Measurements from ENCODE around the gene IRF2BP2. TPM values are rescaled to one million over a fixed set of nuclear protein-coding genes. Genes with fewer than 3 reads are reported as not detected.

The IRF2BP2 gene
- total RNA-seq, 2 experiments from 2014 or later, result 116 to 118 TPM

DNA sequence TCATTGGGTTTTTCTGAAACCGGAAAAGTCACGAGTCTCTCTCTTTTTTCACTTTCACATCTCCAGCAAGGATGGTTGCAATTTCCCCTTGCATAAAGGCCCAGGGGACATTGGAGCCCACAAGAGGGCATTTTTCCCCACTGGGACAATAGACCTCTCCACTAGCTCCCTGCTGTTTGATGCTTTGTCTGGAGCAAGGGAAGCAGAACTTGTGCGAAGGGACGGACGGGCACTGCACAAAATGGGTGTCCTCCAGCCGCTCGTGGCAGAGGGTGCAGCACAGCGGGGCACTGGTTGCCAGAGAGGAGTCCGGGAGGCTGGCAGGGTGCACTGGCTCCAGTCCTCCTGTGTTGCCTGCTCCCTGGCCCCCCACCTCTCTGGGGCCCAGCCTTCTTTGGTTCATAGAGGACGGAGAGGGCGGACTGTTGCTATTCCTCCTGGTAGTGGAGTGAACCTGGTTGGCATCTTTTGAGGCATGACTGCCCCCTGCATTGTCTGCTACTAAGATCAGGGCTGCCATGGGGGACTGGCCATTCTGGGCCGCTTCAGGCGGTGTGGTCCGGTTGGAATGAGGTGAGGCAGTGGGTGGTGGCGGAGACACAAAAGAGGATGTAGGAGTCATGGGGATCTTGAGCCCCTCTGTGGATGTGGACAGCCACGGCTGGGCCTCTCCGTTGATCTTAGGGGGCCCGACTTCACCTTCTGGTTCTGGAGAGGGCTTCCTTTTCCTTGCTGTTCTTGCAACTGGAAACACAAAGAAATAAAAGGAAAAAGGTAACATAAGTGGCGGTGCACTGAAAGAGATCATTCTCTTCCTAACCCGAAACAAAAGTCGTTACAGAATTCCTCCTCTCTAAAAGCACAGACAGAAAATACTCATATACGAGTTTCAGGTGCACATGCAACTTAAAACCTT, 2.6 kb downstream of the IRF2BP2 start:
- peaks cover 49% of the 10 kb centered on the region for H3K4me1 Mint-ChIP-seq
- peak overlapping the region; percentile 98 for H3K27ac Mint-ChIP-seq
- no peaks in the 10 kb centered on the region for H3K9me3 Mint-ChIP-seq
- POLR2A ChIA-PET, result interaction anchor here (1.0 to 7.1 kb wide), 5 partner anchors 106 to 404 kb away, joined by 3 to 188 read pairs (median 3); no protein-coding TSS in a partner anchor
- peak; percentile 57 for DNase-seq
- H3K4me3 Mint-ChIP-seq, result peak overlapping the region; percentile 95
- H3K27me3 Mint-ChIP-seq, result no peaks in the 10 kb centered on the region
- ATAC-seq (ENCODE audit: low read depth), result no peak
- peaks cover 41% of the 10 kb centered on the region for H3K36me3 Mint-ChIP-seq

DNA sequence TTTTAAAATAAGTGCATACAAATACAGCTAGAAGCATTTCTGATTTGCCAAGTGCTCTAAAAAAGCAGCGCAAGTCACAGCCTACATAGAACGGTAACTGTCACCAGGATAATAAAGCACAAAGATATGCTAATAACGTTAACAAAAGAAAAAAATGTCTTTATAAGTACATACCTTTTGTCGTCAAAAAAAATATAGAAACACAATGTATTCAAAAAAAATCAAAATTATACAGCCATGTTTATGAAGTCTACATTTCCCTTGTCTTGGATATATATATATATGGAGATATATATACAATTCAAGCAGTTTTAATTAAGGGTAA, 3.2 kb downstream of the IRF2BP2 start:
- H3K9me3 Mint-ChIP-seq, result no peaks in the 10 kb centered on the region
- DNase-seq, result no peak

DNA sequence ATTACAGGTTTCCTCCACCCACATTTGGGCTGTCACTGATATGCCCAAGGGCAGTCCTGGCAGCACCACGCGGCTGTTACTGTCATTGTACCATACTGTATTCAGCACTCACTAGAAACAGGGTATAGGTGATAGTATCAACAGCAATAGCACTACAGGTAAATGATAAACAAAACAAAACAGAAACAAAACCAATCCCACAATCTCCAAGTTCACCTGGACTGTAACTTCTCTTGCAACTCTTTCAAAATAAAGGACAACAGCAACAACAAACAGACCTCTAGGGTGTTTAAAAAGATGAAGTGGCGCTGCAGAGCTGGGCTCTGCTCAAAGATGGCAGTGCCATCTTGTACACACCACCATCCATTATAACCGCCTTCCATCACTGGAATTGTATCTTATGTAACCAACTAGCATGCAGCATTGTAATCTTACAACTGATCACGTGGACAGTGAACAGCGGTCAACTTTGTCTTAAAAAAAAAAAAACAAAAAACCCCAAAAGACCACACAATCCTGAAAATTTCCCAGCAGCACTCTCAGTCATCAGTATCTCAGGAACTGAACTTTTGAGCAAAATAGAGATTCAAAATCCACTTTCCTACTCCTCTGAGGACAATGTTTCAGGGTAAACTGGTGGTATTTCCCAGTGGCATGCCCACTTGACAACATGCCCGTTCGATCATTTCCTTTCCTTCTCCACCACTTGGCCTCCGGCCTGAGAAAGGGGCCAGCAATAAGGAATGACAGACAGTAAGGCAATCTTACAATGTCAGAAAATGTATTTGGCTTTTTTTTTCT, 3.8 kb downstream of the IRF2BP2 start:
- Mint-ChIP-seq H3K4me1 (peaks cover 48% of the 10 kb centered on the region), H3K27ac (peak overlapping the region; percentile 90), H3K9me3 (no peaks in the 10 kb centered on the region), H3K36me3 (peaks cover 41% of the 10 kb centered on the region), H3K27me3 (no peaks in the 10 kb centered on the region), H3K4me3 (peak overlapping the region; percentile 95)
- DNase-seq (no peak), ATAC-seq (ENCODE audit: low read depth) (no peak)
- POLR2A ChIA-PET, result interaction anchor here (0.7 to 1.5 kb wide), 5 partner anchors 105 to 406 kb away, joined by 3 to 6 read pairs (median 3); no protein-coding TSS in a partner anchor

More for the DNA sequence above, 3.2 kb downstream of the IRF2BP2 start:
- Mint-ChIP-seq H3K4me3 (peak overlapping the region; percentile 95), H3K27ac (peak overlapping the region; percentile 98), H3K27me3 (no peaks in the 10 kb centered on the region), H3K4me1 (peaks cover 49% of the 10 kb centered on the region), H3K36me3 (peaks cover 41% of the 10 kb centered on the region)
- ATAC-seq (ENCODE audit: low read depth), result no peak
- POLR2A ChIA-PET, result interaction anchor here (1.0 to 1.5 kb wide), 4 partner anchors 106 to 405 kb away, joined by 3 to 6 read pairs (median 3); no protein-coding TSS in a partner anchor

- POLR2A ChIA-PET, result interaction anchor here (1.2 to 1.9 kb wide), 5 partner anchors 61 to 406 kb away, joined by 3 to 5 read pairs (median 4); no protein-coding TSS in a partner anchor
- Mint-ChIP-seq H3K4me1 (peaks cover 54% of the 10 kb centered on the region), H3K9me3 (no peaks in the 10 kb centered on the region), H3K4me3 (peak overlapping the region; percentile 95), H3K36me3 (peaks cover 41% of the 10 kb centered on the region), H3K27ac (peak overlapping the region; percentile 90), H3K27me3 (no peaks in the 10 kb centered on the region)
- no peak for DNase-seq
- no peak for ATAC-seq (ENCODE audit: low read depth)
Observed at GRCh38 chr1:234605399-234605982, 4.5 kb downstream of the IRF2BP2 start.

DNA sequence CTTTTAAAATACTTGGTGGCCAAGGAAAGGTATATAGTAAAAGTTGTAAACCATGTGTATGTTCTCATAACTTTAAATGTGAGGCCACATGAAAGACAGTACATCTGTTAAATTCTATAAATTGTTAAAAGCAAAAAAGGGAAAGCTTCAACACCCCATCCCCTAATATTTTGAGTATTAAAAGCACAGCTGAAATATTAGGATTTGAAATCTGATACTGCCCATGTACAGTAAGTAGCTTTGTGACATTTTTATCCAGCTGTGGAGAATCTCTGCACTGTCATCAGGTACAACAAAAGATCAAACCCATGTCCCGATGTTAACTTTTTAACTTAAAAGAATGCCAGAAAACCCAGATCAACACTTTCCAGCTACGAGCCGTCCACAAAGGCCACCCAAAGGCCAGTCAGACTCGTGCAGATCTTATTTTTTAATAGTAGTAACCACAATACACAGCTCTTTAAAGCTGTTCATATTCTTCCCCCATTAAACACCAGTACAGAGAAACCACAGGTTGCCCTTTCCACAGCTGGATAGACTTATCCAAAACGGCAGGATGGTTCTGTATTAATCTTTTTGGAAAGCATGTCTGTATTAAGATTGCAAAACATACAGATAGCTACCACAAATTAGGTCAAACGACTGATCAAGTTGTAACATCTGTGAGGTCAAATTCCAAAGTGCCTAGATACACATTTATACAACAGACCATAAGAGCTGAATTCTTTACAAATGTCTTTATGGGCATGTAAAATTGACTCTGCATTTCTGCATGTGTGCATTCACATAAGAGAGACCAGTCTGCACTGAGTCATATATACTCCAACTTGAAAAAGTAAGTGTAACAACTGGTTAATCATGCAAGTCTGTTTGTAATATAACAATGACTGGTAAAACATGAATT, 5.2 kb downstream of the IRF2BP2 start:
- DNase-seq, result no peak
- ATAC-seq (ENCODE audit: low read depth), result no peak
- peaks cover 53% of the 10 kb centered on the region for H3K4me1 Mint-ChIP-seq
- H3K9me3 Mint-ChIP-seq, result no peaks in the 10 kb centered on the region
- H3K27me3 Mint-ChIP-seq, result no peaks in the 10 kb centered on the region
- H3K4me3 Mint-ChIP-seq, result peak overlapping the region; percentile 95
- peaks cover 41% of the 10 kb centered on the region for H3K36me3 Mint-ChIP-seq
- peak overlapping the region; percentile 62 for H3K27ac Mint-ChIP-seq
- POLR2A ChIA-PET, result interaction anchor here (1.2 to 1.9 kb wide), 5 partner anchors 61 to 407 kb away, joined by 3 to 5 read pairs (median 4); no protein-coding TSS in a partner anchor

GRCh38 chr1:234603221-234604204, 6.5 kb downstream of the IRF2BP2 start:
- POLR2A ChIA-PET, result interaction anchor here (0.6 to 1.9 kb wide), 9 partner anchors 9 to 480 kb away, joined by 3 to 4 read pairs (median 4); no protein-coding TSS in a partner anchor
- Mint-ChIP-seq H3K4me1 (peaks cover 61% of the 10 kb centered on the region), H3K27ac (peak overlapping the region; percentile 82), H3K9me3 (no peaks in the 10 kb centered on the region), H3K27me3 (no peaks in the 10 kb centered on the region), H3K4me3 (peak overlapping the region; percentile 95), H3K36me3 (peaks cover 41% of the 10 kb centered on the region)
- DNase-seq (no peak), ATAC-seq (ENCODE audit: low read depth) (no peak)

DNA sequence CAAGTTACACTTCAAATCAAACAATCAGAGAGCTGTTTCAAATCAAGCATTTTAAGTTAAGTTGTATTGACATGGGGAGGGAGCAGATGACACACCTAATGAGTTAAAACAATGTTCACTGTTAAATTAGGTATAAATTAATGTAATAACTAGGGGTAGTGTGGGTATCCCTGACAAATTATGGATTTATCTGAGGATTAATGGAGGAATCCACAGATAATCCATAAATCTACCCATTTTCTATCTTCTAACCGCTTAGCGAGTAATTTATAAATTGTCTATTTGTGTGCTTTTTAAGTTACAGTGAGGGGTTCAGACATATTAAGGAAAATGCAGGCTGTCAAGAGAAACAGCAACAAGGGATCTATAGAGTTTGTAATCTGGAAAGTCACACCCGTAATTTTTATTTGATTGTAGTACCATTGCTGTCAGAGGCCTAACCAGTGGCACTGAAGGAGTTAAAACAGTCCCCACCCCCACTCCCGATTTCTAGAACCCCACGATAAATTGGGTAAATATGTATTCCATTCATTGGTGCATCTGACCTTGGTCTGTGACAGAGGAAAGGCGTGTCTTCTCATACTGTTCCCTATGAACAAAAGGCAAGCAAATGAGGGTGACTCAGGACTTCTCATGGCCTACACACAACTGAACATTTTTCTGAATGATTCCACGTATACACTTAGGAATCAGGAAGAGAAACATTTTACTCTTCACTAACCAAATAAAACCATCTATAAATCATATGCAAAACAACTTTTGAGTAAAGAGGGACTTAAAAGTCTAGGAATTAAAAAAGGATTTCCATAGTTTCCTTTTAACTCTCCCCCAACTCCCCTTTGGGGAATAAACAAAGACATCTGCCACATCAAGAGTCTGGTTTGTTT, 7.4 kb downstream of the IRF2BP2 start:
- POLR2A ChIA-PET, result interaction anchor here (1.5 to 3.7 kb wide), 3 partner anchors 9 to 481 kb away, joined by 4 to 73 read pairs (median 11); partner anchors contain the start of gene IRF2BP2
- no peak for DNase-seq
- H3K36me3 Mint-ChIP-seq, result peaks cover 34% of the 10 kb centered on the region
- peak overlapping the region; percentile 63 for H3K4me3 Mint-ChIP-seq
- H3K27ac Mint-ChIP-seq, result peak overlapping the region; percentile 73
- H3K9me3 Mint-ChIP-seq, result no peaks in the 10 kb centered on the region
- H3K4me1 Mint-ChIP-seq, result peaks cover 60% of the 10 kb centered on the region
- H3K27me3 Mint-ChIP-seq, result no peaks in the 10 kb centered on the region
- no peak for ATAC-seq (ENCODE audit: low read depth)

DNA sequence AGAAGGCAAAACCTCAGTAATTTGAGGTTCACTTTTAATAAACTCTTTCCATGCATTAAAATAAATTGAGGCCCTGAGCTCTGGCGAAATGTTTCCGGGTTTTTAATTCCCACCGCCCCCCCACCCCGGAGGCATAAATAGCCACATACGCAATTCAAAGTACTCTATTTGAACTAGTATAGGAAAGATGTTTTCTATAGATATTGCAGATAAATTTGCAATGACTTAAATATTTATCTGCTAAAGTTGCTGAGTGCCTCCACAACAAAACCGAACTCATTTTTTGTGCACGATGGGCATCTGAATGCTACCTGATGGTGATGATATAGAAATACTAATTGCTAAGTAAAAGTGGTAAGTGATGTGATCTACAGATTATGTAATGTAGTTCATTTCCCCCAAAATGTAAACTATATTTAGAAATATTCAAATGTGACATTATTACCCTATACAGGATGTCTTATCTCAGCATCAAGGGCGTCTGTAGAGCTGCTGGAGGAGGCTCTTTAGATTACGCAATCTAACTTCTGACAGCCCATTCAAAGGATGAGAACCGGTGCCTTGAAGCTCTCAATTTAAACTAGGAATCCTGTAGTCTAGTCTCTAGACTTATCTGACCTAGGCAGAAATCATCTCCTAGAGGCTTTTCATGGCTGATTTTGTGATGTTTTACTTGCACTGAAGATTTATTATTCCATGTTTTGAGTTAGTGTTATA, 8.5 kb downstream of the IRF2BP2 start:
- no peak for DNase-seq

DNA sequence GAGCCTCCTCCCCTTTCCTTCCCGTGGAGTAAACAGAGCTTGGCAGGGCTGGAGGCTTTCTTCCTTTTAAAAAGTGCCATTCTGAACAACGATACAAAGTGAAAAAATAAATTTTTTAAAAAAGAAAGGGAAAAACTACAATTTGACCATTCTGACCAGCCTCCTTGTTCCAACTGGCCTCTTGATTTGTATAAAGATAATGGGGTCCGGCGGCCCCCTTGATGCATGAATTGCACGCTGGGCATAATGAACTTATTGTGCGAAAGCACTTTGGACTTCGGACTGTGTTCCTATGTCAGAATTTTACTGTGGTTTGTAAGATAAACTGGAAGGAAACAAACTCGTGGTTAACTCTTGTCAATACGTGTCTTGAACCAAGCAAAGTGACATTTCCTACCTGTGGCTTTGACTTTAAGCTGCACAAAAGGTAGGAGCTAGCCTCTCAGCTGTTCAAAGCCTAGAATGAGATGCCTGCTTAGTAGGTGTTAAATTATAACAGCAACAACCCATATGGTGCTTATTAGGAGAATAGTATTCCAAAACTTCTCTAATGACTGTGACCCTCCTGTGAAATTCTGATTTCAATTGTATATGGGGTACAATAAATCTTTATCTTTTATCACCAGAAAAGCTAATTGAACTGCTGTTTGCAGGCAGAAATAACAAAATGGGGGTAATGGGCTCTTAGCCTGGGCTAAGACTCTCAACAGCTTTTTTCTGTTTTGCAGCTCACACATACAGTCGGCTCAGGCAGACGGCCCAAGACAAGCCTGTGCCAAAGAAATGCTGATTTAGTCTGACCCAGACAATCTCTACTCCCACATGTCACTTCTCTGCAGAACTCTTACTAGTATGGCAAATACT, 9.3 kb downstream of the IRF2BP2 start:
- no peaks in the 10 kb centered on the region for H3K27me3 Mint-ChIP-seq
- H3K4me1 Mint-ChIP-seq, result peaks cover 48% of the 10 kb centered on the region
- H3K36me3 Mint-ChIP-seq, result peaks cover 21% of the 10 kb centered on the region
- H3K4me3 Mint-ChIP-seq, result peak overlapping the region; percentile 75
- ATAC-seq (ENCODE audit: low read depth) (peak; percentile 20), DNase-seq (no peak)
- POLR2A ChIA-PET, result interaction anchor here (0.7 to 3.7 kb wide), 12 partner anchors 11 to 483 kb away, joined by 3 to 73 read pairs (median 6); partner anchors contain the start of gene IRF2BP2
- peak overlapping the region; percentile 83 for H3K27ac Mint-ChIP-seq
- no peaks in the 10 kb centered on the region for H3K9me3 Mint-ChIP-seq

More for the DNA sequence above, 8.5 kb downstream of the IRF2BP2 start:
- no peaks in the 10 kb centered on the region for H3K27me3 Mint-ChIP-seq
- peak overlapping the region; percentile 75 for H3K4me3 Mint-ChIP-seq
- peak; percentile 26 for ATAC-seq (ENCODE audit: low read depth)
- POLR2A ChIA-PET, result interaction anchor here (0.7 to 3.7 kb wide), 10 partner anchors 10 to 482 kb away, joined by 3 to 73 read pairs (median 6); partner anchors contain the start of gene IRF2BP2
- peaks cover 56% of the 10 kb centered on the region for H3K4me1 Mint-ChIP-seq
- no peaks in the 10 kb centered on the region for H3K9me3 Mint-ChIP-seq
- H3K27ac Mint-ChIP-seq, result peak overlapping the region; percentile 83
- peaks cover 25% of the 10 kb centered on the region for H3K36me3 Mint-ChIP-seq

All from activated naive CD8-positive, alpha-beta T cell treated with anti-CD3 and anti-CD28 coated beads, Interleukin-2, amount 10 ng/mL, durations not matched to agents 7 days and 5 days (primary cell).